ENCODE results near the gene SH3BGRL2. TPM values are rescaled to one million over a fixed set of nuclear protein-coding genes. Genes with fewer than 3 reads are reported as not detected.
"Not testable (repeated sequence)": the region's sequence is repeated elsewhere in the genome, so short reads cannot be mapped to it uniquely, and the experiment has no call there.

SH3BGRL2 gene
- total RNA-seq, 1 donor from 2014 or later: 31.6 TPM

DNA sequence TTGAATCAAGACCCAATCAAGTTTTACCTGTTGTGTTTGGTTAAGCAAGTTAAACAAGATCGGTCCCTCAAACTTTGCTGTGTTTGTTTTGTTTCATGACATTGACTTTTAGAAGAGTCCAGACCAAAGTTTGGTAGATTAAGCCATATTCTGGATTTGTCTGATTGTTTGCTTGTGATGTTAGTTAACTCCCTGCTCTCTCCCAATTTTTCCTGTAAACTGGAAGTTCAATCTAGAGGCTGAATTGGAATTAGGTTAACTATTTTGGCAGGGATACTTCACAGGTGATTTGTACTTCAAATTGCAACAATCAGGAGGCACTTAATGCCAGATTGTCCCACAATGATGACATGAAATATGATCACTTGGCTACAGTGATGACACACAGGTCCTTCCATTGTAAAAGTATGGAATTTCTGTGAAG, 13.6 kb upstream of the SH3BGRL2 start:
- Histone ChIP-seq H3K4me3 (ENCODE audit: low read depth, low read length) (no peak overlapping the region), H3K36me3 (ENCODE audit: control insufficient read depth, insufficient read depth, low read length) (no peaks in the 10 kb centered on the region), H3K27me3 (ENCODE audit: control insufficient read depth, insufficient read depth, low read length) (no peaks in the 10 kb centered on the region)
- TF ChIP-seq, protein P1, sequence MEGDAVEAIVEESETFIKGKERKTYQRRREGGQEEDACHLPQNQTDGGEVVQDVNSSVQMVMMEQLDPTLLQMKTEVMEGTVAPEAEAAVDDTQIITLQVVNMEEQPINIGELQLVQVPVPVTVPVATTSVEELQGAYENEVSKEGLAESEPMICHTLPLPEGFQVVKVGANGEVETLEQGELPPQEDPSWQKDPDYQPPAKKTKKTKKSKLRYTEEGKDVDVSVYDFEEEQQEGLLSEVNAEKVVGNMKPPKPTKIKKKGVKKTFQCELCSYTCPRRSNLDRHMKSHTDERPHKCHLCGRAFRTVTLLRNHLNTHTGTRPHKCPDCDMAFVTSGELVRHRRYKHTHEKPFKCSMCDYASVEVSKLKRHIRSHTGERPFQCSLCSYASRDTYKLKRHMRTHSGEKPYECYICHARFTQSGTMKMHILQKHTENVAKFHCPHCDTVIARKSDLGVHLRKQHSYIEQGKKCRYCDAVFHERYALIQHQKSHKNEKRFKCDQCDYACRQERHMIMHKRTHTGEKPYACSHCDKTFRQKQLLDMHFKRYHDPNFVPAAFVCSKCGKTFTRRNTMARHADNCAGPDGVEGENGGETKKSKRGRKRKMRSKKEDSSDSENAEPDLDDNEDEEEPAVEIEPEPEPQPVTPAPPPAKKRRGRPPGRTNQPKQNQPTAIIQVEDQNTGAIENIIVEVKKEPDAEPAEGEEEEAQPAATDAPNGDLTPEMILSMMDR (IDR thresholded peaks at IDR 0.05; ENCODE audit: insufficient read depth, low read length, poor library complexity, severe bottlenecking): no peak
- DNase-seq (ENCODE audit: low read depth): no peak

DNA sequence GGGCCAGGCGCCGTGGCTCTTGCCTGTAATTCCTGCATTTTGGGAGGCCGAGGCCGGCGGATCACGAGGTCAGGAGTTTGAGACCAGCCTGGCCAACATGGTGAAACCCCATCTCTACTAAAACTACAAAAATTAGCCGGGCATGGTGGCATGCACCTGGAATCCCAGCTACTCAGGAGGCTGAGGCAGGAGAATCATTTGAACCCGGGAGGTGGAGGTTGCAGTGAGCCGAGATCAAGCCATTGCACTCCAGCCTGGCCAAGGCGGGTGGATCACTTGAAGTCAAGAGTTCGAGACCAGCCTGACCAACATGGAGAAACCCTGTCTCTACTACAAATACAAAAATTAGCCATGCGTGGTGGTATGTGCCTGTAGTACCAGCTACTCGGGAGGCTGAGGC, 12.7 kb upstream of the SH3BGRL2 start:
- not testable (repeated sequence) for H3K27me3 ChIP-seq (ENCODE audit: control insufficient read depth, insufficient read depth, low read length); DNase-seq (ENCODE audit: low read depth); H3K4me3 ChIP-seq (ENCODE audit: low read depth, low read length)

DNA sequence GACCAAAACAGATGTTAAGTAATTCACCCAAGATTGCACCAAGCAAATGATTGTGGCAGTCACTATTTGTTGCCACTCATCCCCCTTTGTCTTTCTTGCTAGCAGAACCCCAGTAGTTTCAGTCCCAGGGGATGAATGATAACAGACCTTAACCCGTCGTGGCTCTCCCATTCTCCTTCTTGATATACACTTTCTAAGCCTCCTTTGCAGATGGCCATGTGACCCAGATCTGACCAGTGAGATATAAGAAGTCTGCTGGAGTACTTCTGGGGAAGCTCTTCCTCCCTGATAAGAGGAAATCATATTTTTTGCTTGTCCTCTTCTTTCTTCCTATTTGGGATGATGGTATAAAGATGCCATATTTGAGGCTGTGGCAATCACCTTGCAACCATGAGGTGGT, 9.6 kb upstream of the SH3BGRL2 start:
- Histone ChIP-seq H3K36me3 (ENCODE audit: control insufficient read depth, insufficient read depth, low read length) (no peaks in the 10 kb centered on the region), H3K27me3 (ENCODE audit: control insufficient read depth, insufficient read depth, low read length) (no peaks in the 10 kb centered on the region), H3K4me3 (ENCODE audit: low read depth, low read length) (no peak overlapping the region)
- TF ChIP-seq, protein P1 (IDR thresholded peaks at IDR 0.05; ENCODE audit: insufficient read depth, low read length, poor library complexity, severe bottlenecking): no peak
- no peak for DNase-seq (ENCODE audit: low read depth)

More for the DNA sequence above, 12.7 kb upstream of the SH3BGRL2 start:
- not testable (repeated sequence) for H3K36me3 ChIP-seq (ENCODE audit: control insufficient read depth, insufficient read depth, low read length)

DNA sequence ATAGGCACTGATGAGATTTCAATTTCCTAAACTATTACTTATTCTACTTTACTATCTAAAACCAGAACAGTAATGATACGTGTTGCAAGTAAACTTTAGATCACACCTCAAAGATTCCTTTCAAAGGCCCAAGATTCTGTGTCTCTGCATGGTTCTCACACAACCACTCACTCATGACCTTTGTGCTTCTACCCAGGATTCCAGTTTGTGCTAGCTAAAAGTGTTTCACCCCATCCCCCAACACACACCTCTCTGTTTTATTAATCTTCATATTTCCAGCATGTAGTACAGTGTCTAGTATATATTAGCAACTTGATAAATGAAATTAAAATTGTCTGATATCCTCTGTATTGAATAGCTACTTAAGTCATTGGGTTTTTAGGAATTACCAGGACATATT, 8.8 kb upstream of the SH3BGRL2 start:
- TF ChIP-seq, protein P1 (IDR thresholded peaks at IDR 0.05; ENCODE audit: insufficient read depth, low read length, poor library complexity, severe bottlenecking): no peak
- DNase-seq (ENCODE audit: low read depth): no peak
- Histone ChIP-seq H3K4me3 (ENCODE audit: low read depth, low read length) (no peak overlapping the region), H3K36me3 (ENCODE audit: control insufficient read depth, insufficient read depth, low read length) (no peaks in the 10 kb centered on the region), H3K27me3 (ENCODE audit: control insufficient read depth, insufficient read depth, low read length) (no peaks in the 10 kb centered on the region)

DNA sequence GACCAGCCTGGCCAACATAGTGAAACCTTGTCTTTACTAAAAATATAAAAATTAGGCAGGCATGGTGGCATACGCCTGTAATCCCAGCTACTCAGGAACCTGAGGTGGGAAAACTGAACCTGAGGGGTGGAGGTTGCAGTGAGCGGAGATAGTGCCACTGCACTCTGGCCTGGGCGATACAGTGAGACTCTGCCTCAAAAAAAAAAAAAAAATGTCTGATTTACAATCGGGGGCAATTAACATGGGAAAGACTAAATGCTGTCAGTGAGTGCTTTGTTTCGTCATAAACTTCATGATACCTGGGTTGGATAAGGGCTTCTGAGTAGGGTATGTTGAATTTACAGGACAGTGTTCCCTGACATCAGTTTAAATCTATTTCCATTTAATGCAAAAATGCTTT, 8.0 kb upstream of the SH3BGRL2 start:
- TF ChIP-seq, protein P1 (IDR thresholded peaks at IDR 0.05; ENCODE audit: insufficient read depth, low read length, poor library complexity, severe bottlenecking): no peak
- H3K36me3 ChIP-seq (ENCODE audit: control insufficient read depth, insufficient read depth, low read length): no peaks in the 10 kb centered on the region
- DNase-seq (ENCODE audit: low read depth): no peak
- no peak overlapping the region for H3K4me3 ChIP-seq (ENCODE audit: low read depth, low read length)
- no peaks in the 10 kb centered on the region for H3K27me3 ChIP-seq (ENCODE audit: control insufficient read depth, insufficient read depth, low read length)

DNA sequence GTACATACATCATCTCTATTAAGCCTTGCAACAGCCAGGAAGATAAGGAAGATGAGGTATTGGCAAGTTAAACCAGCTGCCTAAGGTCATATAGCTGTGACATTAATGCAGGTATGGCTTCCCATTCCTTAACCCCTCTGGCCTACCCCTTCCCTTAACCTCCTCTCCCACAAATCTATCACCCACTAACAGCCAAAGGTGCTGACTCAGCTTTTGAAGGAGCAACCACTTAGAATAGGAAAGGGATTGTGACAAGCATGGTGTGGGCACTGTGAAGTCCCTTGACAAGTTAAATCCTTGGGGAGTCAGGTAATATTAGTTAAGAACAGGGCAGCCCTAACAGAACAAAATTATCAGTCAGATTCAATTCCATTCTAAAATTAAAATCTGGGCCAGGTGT, 5.4 kb upstream of the SH3BGRL2 start:
- TF ChIP-seq, protein P1 (IDR thresholded peaks at IDR 0.05; ENCODE audit: insufficient read depth, low read length, poor library complexity, severe bottlenecking): no peak

More for the DNA sequence above, 5.4 kb upstream of the SH3BGRL2 start:
- Histone ChIP-seq H3K4me3 (ENCODE audit: low read depth, low read length) (no peak overlapping the region), H3K36me3 (ENCODE audit: control insufficient read depth, insufficient read depth, low read length) (no peaks in the 10 kb centered on the region), H3K27me3 (ENCODE audit: control insufficient read depth, insufficient read depth, low read length) (no peaks in the 10 kb centered on the region)
- no peak for DNase-seq (ENCODE audit: low read depth)

All from kidney epithelial cell (primary cell).